ENCODE results near the gene CALN1.

GRCh38 chr7:72272479-72272878 is 139.7 kb downstream of the CALN1 start:
- TF ChIP-seq, protein P1, sequence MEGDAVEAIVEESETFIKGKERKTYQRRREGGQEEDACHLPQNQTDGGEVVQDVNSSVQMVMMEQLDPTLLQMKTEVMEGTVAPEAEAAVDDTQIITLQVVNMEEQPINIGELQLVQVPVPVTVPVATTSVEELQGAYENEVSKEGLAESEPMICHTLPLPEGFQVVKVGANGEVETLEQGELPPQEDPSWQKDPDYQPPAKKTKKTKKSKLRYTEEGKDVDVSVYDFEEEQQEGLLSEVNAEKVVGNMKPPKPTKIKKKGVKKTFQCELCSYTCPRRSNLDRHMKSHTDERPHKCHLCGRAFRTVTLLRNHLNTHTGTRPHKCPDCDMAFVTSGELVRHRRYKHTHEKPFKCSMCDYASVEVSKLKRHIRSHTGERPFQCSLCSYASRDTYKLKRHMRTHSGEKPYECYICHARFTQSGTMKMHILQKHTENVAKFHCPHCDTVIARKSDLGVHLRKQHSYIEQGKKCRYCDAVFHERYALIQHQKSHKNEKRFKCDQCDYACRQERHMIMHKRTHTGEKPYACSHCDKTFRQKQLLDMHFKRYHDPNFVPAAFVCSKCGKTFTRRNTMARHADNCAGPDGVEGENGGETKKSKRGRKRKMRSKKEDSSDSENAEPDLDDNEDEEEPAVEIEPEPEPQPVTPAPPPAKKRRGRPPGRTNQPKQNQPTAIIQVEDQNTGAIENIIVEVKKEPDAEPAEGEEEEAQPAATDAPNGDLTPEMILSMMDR (IDR thresholded peaks at IDR 0.05; ENCODE audit: insufficient read depth, low read depth, low read length) = no peak
- TF ChIP-seq EZH2 (IDR thresholded peaks at IDR 0.05; ENCODE audit: insufficient read depth, low read length) = no peak

Measured in astrocyte (in vitro differentiated cells and primary cell).